ENCODE measurements around the gene MBNL2.

The MBNL2 gene

GRCh38 chr13:97317933-97318332, 95.8 kb downstream of the MBNL2 start:
- Histone ChIP-seq H3K27me3 (ENCODE audit: control insufficient read depth in 3 of 3, insufficient read depth in 3 of 3, low read depth in 1 of 3, low read length in 3 of 3) (no peaks in the 10 kb centered on the region), H2AK5ac (ENCODE audit: low read depth, low read length) (no peak overlapping the region), H3K4ac (ENCODE audit: low read length) (no peak overlapping the region)

GRCh38 chr13:97318532-97318931, 96.4 kb downstream of the MBNL2 start:
- no peak overlapping the region for H3K4ac ChIP-seq (ENCODE audit: low read length)
- no peak overlapping the region for H3K18ac ChIP-seq (ENCODE audit: low read length)
- DNase-seq (ENCODE audit: low spot score) = no peak
- no peak overlapping the region for H2BK5ac ChIP-seq (ENCODE audit: low read length)
- no peak overlapping the region for H2AK5ac ChIP-seq (ENCODE audit: low read depth, low read length)
- no peak overlapping the region for H2BK120ac ChIP-seq (ENCODE audit: low read depth, low read length)
- no peak overlapping the region for H2BK15ac ChIP-seq (ENCODE audit: low read length)
- H3K14ac ChIP-seq (ENCODE audit: low read length) = no peak overlapping the region
- H3K9me3 ChIP-seq (replicated peaks in 1 of 2; ENCODE audit: control insufficient read depth in 2 of 2, insufficient read depth in 1 of 2, low read depth in 1 of 2, low read length in 2 of 2) = no peaks in the 10 kb centered on the region
- no CpG with 5 or more reads among the region's 2 CpGs for WGBS, 2 donors (ENCODE audit: extremely low coverage in 2 of 2, insufficient read length in 2 of 2, insufficient replicate concordance in 1 of 2)
- no peaks in the 10 kb centered on the region for H3K27me3 ChIP-seq (ENCODE audit: control insufficient read depth in 3 of 3, insufficient read depth in 3 of 3, low read depth in 1 of 3, low read length in 3 of 3)
- no peak overlapping the region for H3K9ac ChIP-seq (ENCODE audit: low read depth, low read length, poor library complexity)
- peaks cover 0 to 2% of the 10 kb centered on the region in 2 donors for H3K4me1 ChIP-seq (ENCODE audit: control insufficient read depth in 2 of 2, insufficient read depth in 1 of 2, low read depth in 1 of 2, low read length in 2 of 2)
- no peak overlapping the region for H4K8ac ChIP-seq (ENCODE audit: low read depth, low read length)
- H2BK12ac ChIP-seq (ENCODE audit: low read length) = no peak overlapping the region
- H3K4me3 ChIP-seq (ENCODE audit: low read length in 2 of 2) = no peak overlapping the region
- H3K23ac ChIP-seq (ENCODE audit: low read depth, low read length, poor library complexity) = no peak overlapping the region
- H3K4me2 ChIP-seq (ENCODE audit: insufficient read depth, low read length, poor library complexity, severe bottlenecking) = no peak overlapping the region
- H2AFZ ChIP-seq (ENCODE audit: low read length) = no peak overlapping the region
- H4K91ac ChIP-seq (ENCODE audit: low read depth, low read length, poor library complexity) = no peak overlapping the region
- peaks cover 2% of the 10 kb centered on the region for H3K79me1 ChIP-seq (ENCODE audit: low read depth, low read length)
- H3K27ac ChIP-seq (replicated peaks; ENCODE audit: low read length) = no peak overlapping the region
- H3K36me3 ChIP-seq (replicated peaks in 1 of 2; ENCODE audit: control insufficient read depth in 2 of 2, insufficient read depth in 2 of 2, low read length in 2 of 2) = no peaks in the 10 kb centered on the region

More at GRCh38 chr13:97317933-97318332, 95.8 kb downstream of the MBNL2 start:
- H3K4me3 ChIP-seq (ENCODE audit: low read length in 2 of 2) = no peak overlapping the region
- no peak overlapping the region for H2BK120ac ChIP-seq (ENCODE audit: low read depth, low read length)
- no peak overlapping the region for H2BK12ac ChIP-seq (ENCODE audit: low read length)
- WGBS, 2 donors (ENCODE audit: extremely low coverage in 2 of 2, insufficient read length in 2 of 2, insufficient replicate concordance in 1 of 2) = no CpG with 5 or more reads among the region's 1 CpG
- no peak overlapping the region for H3K9ac ChIP-seq (ENCODE audit: low read depth, low read length, poor library complexity)
- no peak overlapping the region for H3K14ac ChIP-seq (ENCODE audit: low read length)
- DNase-seq (ENCODE audit: low spot score) = no peak
- H4K8ac ChIP-seq (ENCODE audit: low read depth, low read length) = no peak overlapping the region
- no peaks in the 10 kb centered on the region for H3K36me3 ChIP-seq (replicated peaks in 1 of 2; ENCODE audit: control insufficient read depth in 2 of 2, insufficient read depth in 2 of 2, low read length in 2 of 2)
- H2BK15ac ChIP-seq (ENCODE audit: low read length) = no peak overlapping the region
- H3K18ac ChIP-seq (ENCODE audit: low read length) = no peak overlapping the region
- H3K9me3 ChIP-seq (replicated peaks in 1 of 2; ENCODE audit: control insufficient read depth in 2 of 2, insufficient read depth in 1 of 2, low read depth in 1 of 2, low read length in 2 of 2) = no peaks in the 10 kb centered on the region
- H3K79me1 ChIP-seq (ENCODE audit: low read depth, low read length) = peaks cover 2% of the 10 kb centered on the region
- H3K4me2 ChIP-seq (ENCODE audit: insufficient read depth, low read length, poor library complexity, severe bottlenecking) = no peak overlapping the region
- H2BK5ac ChIP-seq (ENCODE audit: low read length) = no peak overlapping the region
- H3K23ac ChIP-seq (ENCODE audit: low read depth, low read length, poor library complexity) = no peak overlapping the region
- H4K91ac ChIP-seq (ENCODE audit: low read depth, low read length, poor library complexity) = no peak overlapping the region
- H3K4me1 ChIP-seq (ENCODE audit: control insufficient read depth in 2 of 2, insufficient read depth in 1 of 2, low read depth in 1 of 2, low read length in 2 of 2) = peaks cover 0 to 2% of the 10 kb centered on the region in 2 donors
- H3K27ac ChIP-seq (replicated peaks; ENCODE audit: low read length) = no peak overlapping the region
- H2AFZ ChIP-seq (ENCODE audit: low read length) = no peak overlapping the region

DNA sequence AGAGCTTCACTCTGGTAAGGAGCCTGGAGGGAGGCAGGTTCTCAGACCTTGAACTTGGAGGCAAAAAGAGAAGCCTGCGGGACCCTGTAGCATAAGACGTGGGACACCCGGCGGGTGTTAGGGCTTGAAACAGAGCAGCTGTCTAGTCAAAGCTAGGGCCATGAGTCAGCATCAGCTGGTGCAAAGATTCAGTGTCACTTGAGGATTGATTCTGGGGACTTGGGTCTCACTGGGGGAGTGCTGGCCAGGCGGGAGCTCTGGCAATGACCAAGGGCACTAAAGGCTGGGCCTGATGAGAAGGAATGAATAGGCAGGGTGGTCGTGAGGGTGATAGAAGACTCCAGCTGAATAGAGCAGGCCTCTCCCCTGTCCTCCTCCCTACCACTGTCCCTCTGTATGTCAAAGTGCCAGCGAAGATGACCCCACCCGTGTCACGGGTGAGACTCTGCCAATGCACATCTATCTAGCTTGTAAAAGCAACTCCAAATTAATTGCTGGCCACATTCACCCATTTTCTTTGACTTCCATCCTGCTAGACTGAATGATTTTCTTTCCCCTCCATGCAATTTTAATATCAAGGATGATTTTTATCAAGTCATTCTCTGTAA, 97.1 kb downstream of the MBNL2 start:
- no peak overlapping the region for H3K4me2 ChIP-seq (ENCODE audit: insufficient read depth, low read length, poor library complexity, severe bottlenecking)
- no peak overlapping the region for H2BK15ac ChIP-seq (ENCODE audit: low read length)
- H2AFZ ChIP-seq (ENCODE audit: low read length) = no peak overlapping the region
- no peak overlapping the region for H4K91ac ChIP-seq (ENCODE audit: low read depth, low read length, poor library complexity)
- H3K27me3 ChIP-seq (ENCODE audit: control insufficient read depth in 3 of 3, insufficient read depth in 3 of 3, low read depth in 1 of 3, low read length in 3 of 3) = no peaks in the 10 kb centered on the region
- no peak overlapping the region for H3K18ac ChIP-seq (ENCODE audit: low read length)
- no peak for DNase-seq (ENCODE audit: low spot score)
- H3K27ac ChIP-seq (replicated peaks; ENCODE audit: low read length) = no peak overlapping the region
- H2BK5ac ChIP-seq (ENCODE audit: low read length) = no peak overlapping the region
- H3K4me3 ChIP-seq (ENCODE audit: low read length in 2 of 2) = no peak overlapping the region
- H3K9me3 ChIP-seq (replicated peaks in 1 of 2; ENCODE audit: control insufficient read depth in 2 of 2, insufficient read depth in 1 of 2, low read depth in 1 of 2, low read length in 2 of 2) = no peaks in the 10 kb centered on the region
- peaks cover 2% of the 10 kb centered on the region for H3K79me1 ChIP-seq (ENCODE audit: low read depth, low read length)
- WGBS, 2 donors (ENCODE audit: extremely low coverage in 2 of 2, insufficient read length in 2 of 2, insufficient replicate concordance in 1 of 2) = no CpG with 5 or more reads among the region's 9 CpGs
- no peak overlapping the region for H2AK5ac ChIP-seq (ENCODE audit: low read depth, low read length)
- H3K4me1 ChIP-seq (ENCODE audit: control insufficient read depth in 2 of 2, insufficient read depth in 1 of 2, low read depth in 1 of 2, low read length in 2 of 2) = peaks cover 0 to 2% of the 10 kb centered on the region in 2 donors
- H3K9ac ChIP-seq (ENCODE audit: low read depth, low read length, poor library complexity) = no peak overlapping the region
- no peak overlapping the region for H2BK120ac ChIP-seq (ENCODE audit: low read depth, low read length)
- no peak overlapping the region for H3K14ac ChIP-seq (ENCODE audit: low read length)
- H3K36me3 ChIP-seq (replicated peaks in 1 of 2; ENCODE audit: control insufficient read depth in 2 of 2, insufficient read depth in 2 of 2, low read length in 2 of 2) = no peaks in the 10 kb centered on the region
- no peak overlapping the region for H4K8ac ChIP-seq (ENCODE audit: low read depth, low read length)
- H3K4ac ChIP-seq (ENCODE audit: low read length) = no peak overlapping the region
- no peak overlapping the region for H2BK12ac ChIP-seq (ENCODE audit: low read length)
- no peak overlapping the region for H3K23ac ChIP-seq (ENCODE audit: low read depth, low read length, poor library complexity)

DNA sequence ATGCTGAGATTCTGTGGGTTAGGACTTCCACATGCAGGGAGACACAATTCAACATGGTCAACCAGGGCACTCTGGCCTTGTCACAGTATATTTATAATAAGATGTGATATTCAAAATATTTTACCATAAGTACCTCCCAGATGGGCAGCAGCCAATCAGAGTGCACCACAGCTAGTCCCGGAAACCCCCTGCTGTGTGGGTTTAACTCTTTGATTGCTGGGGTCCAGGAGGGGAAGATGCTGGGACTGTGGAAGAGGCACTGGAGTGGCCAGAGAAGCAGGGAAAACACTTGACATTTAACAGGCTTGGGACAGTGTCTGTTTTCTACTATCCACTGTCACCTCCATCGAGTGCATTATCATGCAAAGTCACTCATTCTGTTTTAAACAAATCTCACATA, 99.0 kb downstream of the MBNL2 start:
- DNase-seq (ENCODE audit: low spot score) = no peak
- no peak overlapping the region for H2BK120ac ChIP-seq (ENCODE audit: low read depth, low read length)
- no peak overlapping the region for H3K4ac ChIP-seq (ENCODE audit: low read length)
- no peak overlapping the region for H3K9ac ChIP-seq (ENCODE audit: low read depth, low read length, poor library complexity)
- H4K91ac ChIP-seq (ENCODE audit: low read depth, low read length, poor library complexity) = no peak overlapping the region
- no peak overlapping the region for H2BK12ac ChIP-seq (ENCODE audit: low read length)
- H3K18ac ChIP-seq (ENCODE audit: low read length) = no peak overlapping the region
- no peak overlapping the region for H4K8ac ChIP-seq (ENCODE audit: low read depth, low read length)
- H3K27ac ChIP-seq (replicated peaks; ENCODE audit: low read length) = no peak overlapping the region
- WGBS, 2 donors (ENCODE audit: extremely low coverage in 2 of 2, insufficient read length in 2 of 2, insufficient replicate concordance in 1 of 2) = no CpG with 5 or more reads among the region's 2 CpGs
- H3K4me1 ChIP-seq (ENCODE audit: control insufficient read depth in 2 of 2, insufficient read depth in 1 of 2, low read depth in 1 of 2, low read length in 2 of 2) = peaks cover 0 to 2% of the 10 kb centered on the region in 2 donors
- H2BK5ac ChIP-seq (ENCODE audit: low read length) = no peak overlapping the region
- H3K4me3 ChIP-seq (ENCODE audit: low read length in 2 of 2) = no peak overlapping the region
- no peak overlapping the region for H2AK5ac ChIP-seq (ENCODE audit: low read depth, low read length)
- no peak overlapping the region for H2BK15ac ChIP-seq (ENCODE audit: low read length)
- H3K23ac ChIP-seq (ENCODE audit: low read depth, low read length, poor library complexity) = no peak overlapping the region
- no peak overlapping the region for H3K4me2 ChIP-seq (ENCODE audit: insufficient read depth, low read length, poor library complexity, severe bottlenecking)
- H3K27me3 ChIP-seq (ENCODE audit: control insufficient read depth in 3 of 3, insufficient read depth in 3 of 3, low read depth in 1 of 3, low read length in 3 of 3) = no peaks in the 10 kb centered on the region
- H3K79me1 ChIP-seq (ENCODE audit: low read depth, low read length) = no peaks in the 10 kb centered on the region
- no peak overlapping the region for H3K14ac ChIP-seq (ENCODE audit: low read length)
- no peaks in the 10 kb centered on the region for H3K9me3 ChIP-seq (replicated peaks in 1 of 2; ENCODE audit: control insufficient read depth in 2 of 2, insufficient read depth in 1 of 2, low read depth in 1 of 2, low read length in 2 of 2)
- no peaks in the 10 kb centered on the region for H3K36me3 ChIP-seq (replicated peaks in 1 of 2; ENCODE audit: control insufficient read depth in 2 of 2, insufficient read depth in 2 of 2, low read length in 2 of 2)
- H2AFZ ChIP-seq (ENCODE audit: low read length) = no peak overlapping the region

All from neuronal stem cell (in vitro differentiated cells).